Bone marrow (tissue), 2 donors: ENCODE measurements around the gene JPH3.
A peak's percentile ranks its signal among the peaks of the same experiment; 100 is the strongest.

Source experiments
- DNase-seq, 2 donors: peaks; one replicate each; lab custom pipeline; 2025; lab: John Stamatoyannopoulos, UW

The JPH3 gene

DNA sequence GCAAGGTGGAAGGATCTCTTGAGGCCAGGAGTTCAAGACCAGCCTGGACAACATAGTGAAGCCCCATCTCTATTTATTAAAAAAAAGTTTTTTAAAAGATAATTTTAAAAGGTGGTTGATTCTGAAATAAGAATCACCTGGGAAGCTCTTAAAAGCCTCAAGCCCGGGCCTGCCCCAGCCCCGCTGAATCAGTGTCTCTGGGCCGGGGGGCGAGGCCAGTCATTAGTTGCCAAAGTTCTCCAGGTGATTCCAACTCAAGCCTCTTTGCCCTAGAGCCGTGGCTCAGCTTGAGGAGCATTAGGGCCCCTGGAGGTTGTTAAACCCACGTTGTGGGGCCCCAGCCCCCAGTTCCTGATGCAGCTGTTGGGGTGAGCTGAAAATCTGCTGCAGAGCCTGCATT, 24.6 kb downstream of the JPH3 start:
- DNase-seq: no peak

DNA sequence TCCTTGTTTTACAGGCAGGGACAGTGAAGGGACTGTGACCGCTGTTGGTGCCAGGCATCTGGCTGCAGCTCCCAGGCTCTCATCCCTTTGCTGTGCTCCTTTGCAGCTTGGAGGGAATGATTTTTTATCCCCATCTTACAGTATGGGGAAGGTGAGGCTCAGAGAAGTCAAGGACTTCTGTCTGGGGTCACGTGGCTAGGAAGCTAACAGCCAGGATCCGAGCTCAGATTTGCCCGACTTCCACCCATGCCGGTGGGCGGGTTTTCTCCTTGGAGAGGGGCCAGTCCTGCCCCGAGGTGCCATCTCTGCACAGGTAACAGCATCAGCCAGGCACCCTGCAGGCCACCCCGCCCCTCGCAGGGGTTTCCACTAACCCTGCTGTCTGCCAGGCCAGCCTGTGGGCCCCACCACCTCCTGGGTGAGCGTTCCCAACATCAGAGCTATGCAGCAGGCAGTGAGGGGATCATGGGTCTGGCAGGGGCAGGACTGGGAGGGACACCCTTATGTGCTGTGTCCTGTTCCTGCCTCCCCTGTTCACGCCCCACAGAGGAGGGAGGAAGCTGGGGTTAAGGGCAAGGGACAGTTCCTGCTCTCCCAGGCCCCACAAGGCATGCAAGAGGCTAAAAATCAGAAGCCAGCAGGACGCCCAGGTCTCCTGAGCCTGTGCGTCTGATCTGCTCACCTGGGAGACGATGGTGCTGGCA, 25.4 kb downstream of the JPH3 start:
- no peak for DNase-seq

DNA sequence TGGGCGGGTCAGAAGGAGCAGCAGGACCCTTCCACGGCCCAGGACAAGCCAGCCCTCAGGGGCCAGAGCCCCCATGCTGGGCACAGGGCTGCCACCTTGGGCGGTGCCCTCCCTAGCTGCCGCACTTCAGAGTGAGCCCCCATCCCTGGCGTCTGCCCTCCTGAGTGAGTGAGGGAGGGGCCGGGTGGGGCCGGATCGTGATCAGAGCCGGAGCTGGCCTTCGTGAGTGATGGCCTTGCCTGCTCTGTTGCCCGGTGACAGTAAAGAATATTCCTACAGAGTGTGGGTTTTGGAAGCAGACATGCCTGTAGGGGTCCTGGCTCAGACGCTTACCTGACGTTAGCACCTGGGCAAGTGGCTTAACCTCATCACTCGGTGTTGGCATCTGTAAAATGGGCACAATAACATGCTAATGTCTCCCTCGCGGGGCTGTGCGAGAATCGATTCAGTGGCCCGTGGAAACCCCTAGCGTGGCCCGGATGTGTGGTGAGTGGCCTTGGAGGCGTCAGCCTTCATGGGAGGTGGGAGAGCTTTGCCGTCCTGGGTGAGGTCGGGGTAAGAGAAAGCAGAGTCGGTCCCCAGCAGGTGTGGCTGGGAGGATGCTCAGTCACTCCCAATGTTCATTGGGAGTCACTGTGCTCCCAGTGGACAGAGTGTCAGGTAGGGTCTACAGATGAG, 26.1 kb downstream of the JPH3 start:
- DNase-seq: no peak

DNA sequence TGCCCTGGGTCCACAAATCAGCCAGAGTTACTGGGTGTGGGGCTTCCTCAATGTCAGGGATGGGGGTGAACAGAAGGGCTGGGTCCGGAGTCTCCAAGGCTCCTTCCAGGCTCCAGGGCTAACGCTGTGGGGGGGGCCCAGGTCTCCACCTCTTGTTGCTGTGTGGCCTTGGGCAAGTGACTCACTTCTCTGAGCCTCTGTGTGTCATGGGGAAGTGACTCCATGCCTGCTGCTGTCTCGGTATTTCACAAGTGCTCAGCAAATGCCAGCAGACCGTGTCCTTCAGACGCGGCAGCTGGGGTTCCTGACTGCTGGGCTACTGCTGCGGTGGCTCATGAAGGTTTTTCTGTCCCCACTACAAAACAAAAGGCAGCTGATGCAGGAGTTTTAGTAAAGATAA, 26.6 kb downstream of the JPH3 start:
- no peak for DNase-seq

DNA sequence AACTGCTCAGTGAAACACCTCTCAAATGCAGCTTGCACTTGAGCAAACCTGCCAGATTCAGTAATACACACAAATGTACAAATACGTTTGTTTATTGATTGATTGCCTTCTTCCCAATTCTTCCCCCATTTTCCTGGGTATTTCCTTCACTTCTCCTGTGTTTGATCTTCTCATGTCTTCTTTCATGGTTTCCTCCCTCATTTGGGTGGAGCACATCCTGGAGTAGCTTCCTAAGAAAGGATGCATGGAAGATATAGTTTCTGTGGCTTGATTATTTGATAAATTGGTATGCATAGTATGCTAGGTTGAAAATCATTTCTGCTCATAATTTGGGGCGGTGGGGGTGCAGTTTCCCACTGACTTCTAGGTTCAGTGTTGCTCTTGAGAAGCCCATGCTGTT, 28.8 kb downstream of the JPH3 start:
- no peak for DNase-seq

DNA sequence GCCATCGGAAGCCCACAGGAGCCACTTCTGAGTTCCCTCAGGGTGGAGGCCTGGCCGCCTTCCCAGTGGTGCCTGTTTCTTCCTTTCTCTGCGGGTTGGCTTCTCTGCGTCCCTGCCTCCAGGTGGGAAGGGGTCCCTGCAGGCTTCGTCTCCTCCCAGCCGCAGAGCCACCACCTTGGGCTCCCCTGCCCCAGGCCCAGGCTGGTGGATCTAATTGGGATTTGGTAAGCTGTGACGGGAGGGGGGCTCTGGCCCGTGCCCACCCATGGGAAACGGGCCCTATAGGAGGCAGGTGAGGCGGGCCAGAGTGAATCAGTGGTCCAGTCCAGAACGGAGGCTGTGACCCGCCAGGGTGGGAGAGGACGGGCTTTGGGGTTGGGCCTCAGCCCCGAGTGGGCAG, 32.1 kb downstream of the JPH3 start:
- no peak for DNase-seq

DNA sequence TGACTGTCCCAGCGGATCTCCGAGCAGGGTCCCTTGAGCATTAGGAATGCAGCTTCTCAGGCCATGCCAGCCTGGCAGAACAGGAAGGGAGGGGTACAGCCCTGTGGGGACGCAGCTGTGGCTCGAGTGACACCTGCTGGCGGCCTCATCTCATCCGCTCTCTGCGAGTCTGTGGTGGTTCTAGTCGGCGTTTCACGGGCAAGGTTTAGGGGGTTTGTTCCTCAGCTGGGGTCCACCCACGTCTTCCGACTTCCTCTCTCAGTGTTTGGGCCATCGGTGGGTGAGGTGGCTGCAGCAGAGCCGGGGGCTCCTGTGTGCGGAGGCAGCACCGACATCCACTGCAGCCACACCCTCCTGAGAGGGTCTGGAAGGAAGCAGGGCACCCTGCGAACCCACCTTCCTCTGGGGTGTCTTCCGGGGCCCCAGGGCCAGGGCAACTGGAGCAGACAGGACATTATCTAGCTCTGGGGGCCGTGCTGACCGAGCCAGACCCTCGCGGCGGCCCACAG, 33.3 kb downstream of the JPH3 start:
- DNase-seq: peak; percentile 3 to 34

DNA sequence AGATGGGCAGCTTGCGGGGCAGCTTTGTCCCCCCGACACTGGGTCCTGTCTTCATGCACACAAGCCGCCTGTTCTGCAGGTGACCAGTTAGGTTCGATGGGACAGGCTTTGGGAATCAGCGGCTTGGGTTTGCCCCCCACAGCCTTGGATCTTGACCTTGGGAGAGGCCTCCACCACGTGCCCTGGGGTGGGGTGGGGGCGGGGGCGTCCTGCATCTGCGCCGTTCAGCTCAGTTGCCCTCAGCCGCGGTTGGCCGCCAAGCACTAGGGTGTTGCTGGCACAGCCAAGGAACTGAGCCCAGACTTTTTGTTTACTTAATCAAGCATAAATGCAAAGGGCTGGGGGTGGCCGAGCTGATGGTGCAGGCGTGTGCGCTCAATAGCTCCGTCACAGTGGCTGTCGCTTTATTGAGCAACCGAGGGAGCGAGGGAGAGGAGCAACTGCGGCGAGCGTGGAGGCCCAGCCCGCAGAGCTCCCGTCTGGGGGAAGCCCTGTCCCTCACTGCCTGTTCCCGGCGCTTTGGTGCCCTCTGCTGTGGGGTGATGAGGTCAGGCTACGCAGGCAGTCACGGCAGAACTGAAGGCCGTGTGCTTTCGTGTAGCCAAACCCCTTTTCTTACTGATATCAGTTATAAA, 33.9 kb downstream of the JPH3 start:
- peak; percentile 31 to 35 for DNase-seq

DNA sequence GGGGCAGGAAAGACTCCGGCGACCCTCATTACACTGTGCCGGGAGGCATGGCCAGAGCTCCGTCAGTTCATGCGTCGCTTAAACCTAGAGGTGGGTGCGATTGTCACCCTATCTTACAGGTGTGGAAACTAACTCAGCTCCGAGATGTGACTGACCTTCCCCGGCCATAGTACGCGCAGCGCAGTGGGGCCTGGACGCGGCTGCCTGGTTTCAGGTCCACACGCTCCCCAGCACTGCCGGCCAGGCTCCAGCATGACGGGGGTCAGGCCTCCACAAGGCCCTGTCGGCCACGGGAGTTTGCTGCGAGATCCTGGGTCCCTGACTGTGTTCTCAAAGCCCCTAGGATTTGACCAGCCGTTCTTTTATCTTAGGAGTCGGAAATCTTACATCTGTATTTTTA, 34.4 kb downstream of the JPH3 start:
- no peak for DNase-seq

DNA sequence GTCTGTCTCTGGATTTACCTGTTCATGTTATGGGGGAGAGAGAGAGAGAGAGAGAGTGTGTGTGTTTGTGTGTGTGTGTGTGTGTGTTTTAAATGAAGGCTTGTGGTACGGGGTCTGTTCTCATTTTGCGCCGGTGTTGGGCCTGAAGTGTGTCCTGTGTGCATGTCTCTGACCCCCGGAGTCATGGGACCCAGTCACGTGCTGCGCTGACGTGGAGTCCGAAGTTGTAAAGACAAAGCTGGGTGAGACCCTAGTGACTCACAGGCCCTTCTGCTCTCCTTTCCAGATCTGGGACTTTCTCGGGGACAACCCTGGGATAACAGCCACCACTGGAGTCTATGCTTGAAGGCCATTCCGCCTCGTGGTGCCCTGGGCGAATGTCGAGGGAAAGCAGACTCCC, 35.0 kb downstream of the JPH3 start:
- DNase-seq: no peak

DNA sequence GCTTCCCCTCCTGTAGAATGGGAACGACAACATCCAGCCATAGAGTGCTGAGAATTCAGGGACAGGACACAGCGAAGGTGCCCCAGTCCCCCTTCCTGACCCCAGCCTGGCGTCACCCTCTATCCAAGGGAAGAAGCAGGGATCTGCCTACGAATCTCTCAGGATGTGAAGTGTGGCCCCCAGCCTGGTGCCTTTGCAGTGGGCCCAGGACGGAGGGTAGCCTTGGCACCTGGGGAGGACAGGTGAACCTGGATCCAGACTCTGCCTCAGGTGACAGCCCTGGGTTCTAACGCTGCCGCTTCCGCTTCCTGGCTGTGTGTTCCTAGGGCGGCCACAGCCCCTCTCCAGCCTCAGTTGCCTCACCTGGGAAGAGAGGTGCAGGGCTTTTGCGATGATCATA, 36.4 kb downstream of the JPH3 start:
- DNase-seq: no peak

DNA sequence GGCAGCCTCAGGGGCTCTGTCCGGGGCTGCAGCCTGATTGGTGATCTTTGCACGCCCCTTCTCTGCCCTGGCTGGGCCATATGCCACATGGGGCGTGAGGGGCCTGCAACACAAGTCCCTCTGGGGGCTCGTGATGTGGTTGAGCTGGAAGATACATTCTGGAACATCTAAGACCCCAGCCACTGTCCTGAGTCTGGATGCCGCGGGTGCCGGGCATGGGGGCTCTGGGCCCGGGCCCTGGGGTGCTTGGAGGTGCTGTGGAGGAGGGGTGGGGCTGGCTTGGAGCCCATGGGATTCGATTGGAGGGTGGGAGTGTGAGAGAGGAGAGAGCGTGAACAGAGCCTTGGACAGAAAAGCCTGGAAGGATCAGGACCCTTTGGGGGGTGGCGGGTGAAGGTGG, 39.4 kb downstream of the JPH3 start:
- DNase-seq: no peak

DNA sequence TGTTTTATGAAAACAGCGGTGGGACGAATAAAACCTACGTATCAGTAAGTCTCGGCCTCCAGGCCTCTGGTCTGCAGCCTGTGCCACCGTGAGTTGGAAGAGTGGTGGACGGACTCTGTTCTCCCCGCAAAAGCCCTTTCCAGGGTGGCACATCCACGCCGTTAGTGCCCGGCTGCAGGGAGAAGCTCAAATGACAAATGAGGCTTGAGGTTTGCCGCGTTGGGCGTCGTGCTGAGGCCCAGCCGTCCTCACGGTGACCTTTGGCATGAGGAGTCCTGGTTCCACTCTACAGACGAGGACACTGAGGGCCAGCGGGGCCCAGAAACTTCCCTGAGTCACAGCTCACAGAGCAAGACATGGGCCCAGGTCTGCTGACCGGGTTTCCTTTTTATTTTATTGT, 40.2 kb downstream of the JPH3 start:
- no peak for DNase-seq

DNA sequence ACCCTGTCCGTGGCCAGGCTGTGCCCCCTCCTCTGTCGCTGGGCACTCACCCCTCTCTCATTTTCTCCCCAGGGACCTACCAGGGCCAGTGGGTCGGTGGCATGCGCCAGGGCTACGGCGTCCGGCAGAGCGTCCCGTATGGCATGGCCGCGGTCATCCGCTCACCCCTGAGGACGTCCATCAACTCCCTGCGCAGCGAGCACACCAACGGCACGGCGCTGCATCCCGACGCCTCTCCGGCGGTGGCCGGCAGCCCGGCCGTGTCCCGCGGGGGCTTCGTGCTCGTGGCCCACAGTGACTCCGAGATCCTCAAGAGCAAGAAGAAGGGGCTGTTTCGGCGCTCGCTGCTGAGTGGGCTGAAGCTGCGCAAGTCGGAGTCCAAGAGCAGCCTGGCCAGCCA, 41.9 kb downstream of the JPH3 start:
- DNase-seq: no peak

DNA sequence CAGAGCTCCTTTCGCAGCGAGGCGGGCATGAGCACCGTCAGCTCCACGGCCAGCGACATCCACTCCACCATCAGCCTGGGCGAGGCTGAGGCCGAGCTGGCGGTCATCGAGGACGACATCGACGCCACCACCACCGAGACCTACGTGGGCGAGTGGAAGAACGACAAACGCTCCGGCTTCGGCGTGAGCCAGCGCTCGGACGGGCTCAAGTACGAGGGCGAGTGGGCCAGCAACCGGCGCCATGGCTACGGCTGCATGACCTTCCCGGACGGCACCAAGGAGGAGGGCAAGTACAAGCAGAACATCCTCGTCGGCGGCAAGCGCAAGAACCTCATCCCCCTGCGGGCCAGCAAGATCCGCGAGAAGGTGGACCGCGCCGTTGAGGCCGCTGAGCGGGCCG, 42.3 kb downstream of the JPH3 start:
- no peak for DNase-seq

DNA sequence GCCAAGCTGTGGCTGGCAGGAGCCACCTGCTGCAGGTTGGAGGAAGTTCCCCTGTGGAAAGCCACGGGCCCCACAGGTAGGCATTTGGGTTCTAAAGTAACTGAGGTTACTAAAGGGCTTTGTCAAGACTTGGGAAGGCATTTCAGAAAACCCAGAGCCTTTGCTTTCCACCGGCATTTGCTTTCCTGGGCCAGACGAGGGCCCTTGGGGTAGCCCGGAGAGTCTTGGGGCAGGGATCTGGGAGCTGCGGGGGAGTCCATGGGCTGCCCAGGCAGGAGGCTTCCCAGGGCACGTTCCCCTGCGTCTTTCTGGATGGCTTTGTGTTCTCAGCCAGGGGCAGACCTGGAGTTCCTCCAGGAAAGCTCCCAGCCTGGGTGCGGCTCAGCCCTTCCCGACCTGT, 43.5 kb downstream of the JPH3 start:
- DNase-seq: no peak

DNA sequence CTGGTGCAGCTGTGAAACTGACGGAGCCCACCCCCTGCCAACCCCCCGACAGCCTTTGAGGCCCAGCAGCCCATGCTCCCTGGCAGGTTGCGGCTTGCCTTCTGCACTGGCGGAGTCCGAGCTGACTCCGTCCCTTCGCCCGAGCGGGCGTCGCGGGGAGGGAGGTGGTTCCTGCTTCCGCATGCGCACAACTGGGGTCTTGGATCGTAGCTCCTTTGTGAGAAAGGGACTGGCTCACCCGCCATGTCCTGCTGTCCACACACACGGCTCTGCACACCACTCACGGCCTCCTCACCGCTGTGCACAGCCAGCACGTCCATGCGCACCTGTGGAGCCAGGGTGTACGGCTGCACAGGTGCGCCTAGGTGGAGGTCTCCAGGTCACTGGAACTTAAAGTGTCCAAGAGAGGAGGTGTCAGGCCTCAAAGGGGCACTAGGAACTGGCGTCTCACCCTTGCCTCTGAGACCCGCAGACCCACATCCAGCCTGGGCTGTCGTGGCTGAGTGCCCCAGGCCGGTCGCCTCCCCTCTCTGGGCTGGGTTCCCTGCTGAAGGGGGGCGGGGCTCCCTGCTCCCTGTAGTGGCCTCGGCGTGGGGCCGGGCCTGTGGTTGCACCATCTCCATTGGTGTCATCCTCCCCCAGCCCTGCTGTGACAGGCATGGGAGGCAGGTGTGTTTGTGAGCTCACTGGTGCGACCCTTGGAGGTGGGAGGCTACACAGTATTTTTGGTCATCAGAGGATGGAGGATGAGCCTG, 45.3 kb downstream of the JPH3 start:
- DNase-seq: no peak

DNA sequence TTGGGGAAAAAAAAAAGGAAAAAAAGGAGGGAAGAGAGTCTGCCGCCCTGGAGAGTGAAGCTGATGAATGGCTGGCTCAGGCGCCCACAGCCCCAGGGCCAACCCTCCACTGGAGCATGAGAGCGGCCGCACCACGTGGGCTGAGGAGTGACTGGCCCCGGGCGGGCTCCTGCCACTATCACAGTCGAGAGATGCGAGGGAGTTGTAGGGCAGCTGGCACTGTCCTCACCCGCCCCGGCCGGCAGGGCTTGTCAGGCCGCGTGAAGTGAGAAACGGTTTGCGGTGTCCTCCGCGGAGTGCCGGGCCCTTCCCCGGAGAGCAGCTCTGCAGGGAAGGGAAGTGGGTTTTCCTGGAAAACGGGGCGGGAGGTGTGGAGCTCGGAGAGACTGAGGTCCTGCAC, 45.9 kb downstream of the JPH3 start:
- DNase-seq: no peak

DNA sequence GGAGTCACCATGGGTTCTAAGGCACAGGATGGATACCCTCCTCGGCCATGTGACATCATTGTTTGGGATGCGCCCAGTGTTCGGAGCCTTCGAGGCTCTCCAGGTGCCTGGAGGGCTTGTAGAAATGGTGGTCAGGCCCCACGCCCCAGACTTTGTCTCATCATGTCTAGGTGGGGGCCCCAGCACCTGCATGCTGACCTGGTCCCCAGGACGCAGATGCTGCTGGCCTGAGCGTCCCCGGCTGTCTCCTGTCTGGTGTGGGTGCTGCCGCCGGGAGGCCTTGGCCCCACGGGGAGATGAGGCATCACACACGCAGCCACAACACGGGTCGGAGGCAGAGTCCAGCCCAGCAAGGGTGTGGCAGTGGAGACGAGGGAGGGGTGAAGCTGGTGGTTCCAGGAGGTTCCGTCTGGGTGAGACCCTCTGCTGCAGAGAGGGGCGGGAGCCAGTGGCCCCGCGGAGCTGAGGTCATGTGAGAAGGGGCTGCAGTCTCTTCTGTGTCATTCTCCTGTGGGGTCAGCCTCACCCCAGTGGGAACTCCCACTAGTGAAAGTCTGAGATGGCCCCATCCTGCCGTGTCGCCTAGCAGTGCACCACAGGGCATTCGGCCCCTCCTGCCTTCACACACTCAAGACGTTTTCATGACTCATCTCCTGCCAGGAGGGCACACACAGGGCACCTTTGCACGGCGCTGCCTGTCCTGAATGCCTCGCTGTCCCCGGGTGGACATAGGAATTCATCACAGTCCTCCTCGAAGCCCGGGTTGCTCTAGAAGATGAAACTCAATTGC, 46.6 kb downstream of the JPH3 start:
- DNase-seq: no peak

DNA sequence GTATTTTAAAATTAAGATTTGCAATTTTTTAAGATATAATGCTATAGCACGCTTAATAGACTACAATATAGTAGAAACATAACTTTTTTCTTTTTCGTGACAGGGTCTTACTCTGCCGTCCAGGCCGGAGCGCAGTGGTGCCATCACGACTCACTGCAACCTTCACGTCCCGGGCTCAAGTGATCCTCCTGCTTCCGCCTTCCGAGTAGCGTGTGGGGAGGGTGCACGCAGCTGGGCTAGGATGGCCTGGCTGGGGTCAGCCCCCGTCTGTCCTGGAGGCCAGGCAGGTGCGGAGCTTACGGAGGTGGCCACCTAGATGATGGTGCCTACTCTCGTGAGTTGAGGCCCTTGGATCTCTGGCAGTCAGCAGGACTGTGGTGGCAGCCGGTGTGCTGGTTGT, 50.1 kb downstream of the JPH3 start:
- no peak for DNase-seq

DNA sequence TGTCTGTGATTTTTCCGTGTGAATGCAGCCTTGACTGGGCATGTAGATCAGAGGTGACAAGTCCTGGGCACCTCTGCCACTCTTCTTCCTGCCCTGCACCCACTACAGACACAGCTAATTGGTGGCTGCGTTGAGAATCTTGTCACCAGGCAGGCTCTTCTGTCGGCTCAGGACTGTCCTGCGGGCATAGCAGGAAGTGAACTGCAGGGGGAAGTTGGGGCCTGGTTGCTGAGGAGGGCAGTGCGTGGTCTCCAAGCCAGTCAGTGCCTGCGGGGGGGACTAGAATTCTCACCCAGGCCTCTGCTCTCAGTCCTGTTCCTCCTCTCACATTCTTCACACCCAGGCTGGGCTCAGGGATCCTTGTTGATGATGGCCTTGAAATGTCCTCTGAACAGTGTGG, 50.5 kb downstream of the JPH3 start:
- no peak for DNase-seq

DNA sequence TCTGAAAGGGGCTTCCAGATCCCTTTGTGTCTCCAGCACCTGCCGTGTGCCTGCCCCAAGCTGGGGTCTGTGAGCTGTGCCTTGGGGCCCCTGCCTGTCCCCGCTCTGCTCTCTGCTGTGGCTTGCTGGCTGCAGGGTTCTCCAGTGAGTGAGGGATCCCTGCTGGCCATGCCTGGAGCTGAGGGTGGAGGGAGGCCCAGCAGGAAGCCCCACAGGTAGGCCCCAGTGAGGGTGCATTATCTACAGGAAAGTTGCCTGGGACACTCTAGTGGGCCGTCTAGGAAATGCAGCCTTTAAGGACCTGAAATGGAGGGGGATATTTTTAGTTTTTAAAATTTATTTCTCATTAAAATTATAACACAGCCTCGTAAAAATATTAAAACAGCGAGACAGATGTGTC, 50.9 kb downstream of the JPH3 start:
- no peak for DNase-seq
